Measurements from ENCODE around the gene TCN1.

- TF ChIP-seq SUZ12 (IDR thresholded peaks at IDR 0.05) (no peak), FOXM1 (IDR thresholded peaks at IDR 0.05; ENCODE audit: borderline replicate concordance) (no peak), ARNT (IDR thresholded peaks at IDR 0.05) (no peak), L3MBTL2 (conservative IDR thresholded peaks at IDR 0.05) (no peak), ELF4 (IDR thresholded peaks at IDR 0.05) (no peak), FOXK2 (IDR thresholded peaks at IDR 0.05) (no peak), TARDBP (IDR thresholded peaks at IDR 0.05) (no peak), SP1 (IDR thresholded peaks at IDR 0.05) (no peak), LEF1 (IDR thresholded peaks at IDR 0.05; ENCODE audit: borderline replicate concordance) (no peak), FOXA1 (IDR thresholded peaks at IDR 0.05) (no peak), ZNF384 (IDR thresholded peaks at IDR 0.05) (no peak), PKNOX1 (IDR thresholded peaks at IDR 0.05) (no peak), HDGF (IDR thresholded peaks at IDR 0.05; ENCODE audit: borderline replicate concordance) (no peak), BHLHE40 (IDR thresholded peaks at IDR 0.05; ENCODE audit: borderline replicate concordance) (no peak)
These were observed 35.0 kb upstream of the TCN1 start for GRCh38 chr11:59901306-59901705.

All from HEK293T (cell line).